Psoas muscle (tissue), 8 donors: ENCODE measurements around the gene ABCA2. TPM values are rescaled to one million over a fixed set of nuclear protein-coding genes. Genes with fewer than 3 reads are reported as not detected.

Source experiments
- ATAC-seq, 4 donors: fragments of 200-7000 bp; cut with Tn5 transposase; one replicate each; pipeline ENCODE4 v1.9.1; 2020; ENCODE audit warnings: moderate library complexity in 3 of 4, mild to moderate bottlenecking in 2 of 4
- DNase-seq, 2 donors: peaks; one replicate each; pipeline ENCODE4 v3.0.0-alpha.2; 2020
- H3K27ac ChIP-seq: fragments of 200-600 bp; one replicate; pipeline ENCODE4 v1.8.0; 2022
- H3K27me3 ChIP-seq, 3 donors: fragments of 200-600 bp in 1 of 3; one replicate each; pipeline versions ENCODE4 v1.6.1 to v1.8.0; 2013 to 2022; ENCODE audit warnings: low read length in 2 of 3, mild to moderate bottlenecking in 2 of 3, moderate library complexity in 1 of 3; ENCODE audit not compliant: insufficient read depth in 3 of 3
- H3K36me3 ChIP-seq, 2 donors: fragments of 200-600 bp in 1 of 2; one replicate each; pipeline versions ENCODE4 v1.6.1 to v1.8.0; 2013 to 2022; ENCODE audit warnings: low read depth in 1 of 2, mild to moderate bottlenecking in 1 of 2, moderate library complexity in 1 of 2; ENCODE audit not compliant: insufficient read depth in 1 of 2
- H3K4me1 ChIP-seq: fragments of 200-600 bp; one replicate; pipeline ENCODE4 v1.8.0; 2022
- H3K4me3 ChIP-seq: fragments of 200-600 bp; one replicate; pipeline ENCODE4 v1.8.0; 2022; ENCODE audit warnings: mild to moderate bottlenecking
- H3K9me3 ChIP-seq: fragments of 200-600 bp; one replicate; pipeline ENCODE4 v1.8.0; 2022
- CTCF ChIP-seq: fragments of 200-600 bp; IDR thresholded peaks from one replicate; pipeline ENCODE4 v1.8.0; 2022; ENCODE audit warnings: antibody characterized with exemption
- WGBS, 3 donors: extraction: QIAGEN DNeasy Blood & Tissue Kit; methylation state at CpG; one replicate each; pipeline versions ENCODE4 v1.1.6 to v1.1.7; 2013; 5-methylcytosine and 5-hydroxymethylcytosine counted together
- intact Hi-C, 2 donors: fragments of 100-400 bp; cut with DNase I; formaldehyde crosslinking; loops; one replicate each; pipeline versions ENCODE4 v1.11.0 to v1.14.2; 2022
- polyA plus RNA-seq, 3 donors: library from polyadenylated mRNA; stranded (reverse); fragments of 200-250 nt; gene quantifications; one replicate each; pipeline ENCODE4 v1.2.3, GENCODE V29; 2013
- total RNA-seq, 4 donors: library from RNA; stranded (reverse); fragmentation: NEBNext Ultra II Directional in 2 of 4; extraction: Animal tissue kit (Norgen Biotek cat#: 25700) in 2 of 4; gene quantifications; one replicate each; pipeline versions ENCODE4 v1.2.1 to v1.2.4, GENCODE V29; 2021 to 2023
- donor health status: healthy with polysubstance abuse.
- donor health status: DM: no; HTN: no; CAD: no; lungs with moderate emphysema.
- donor health status: Bipolar disorder and iron deficiency.
- donor health status: healthy.
- donor health status: DM: yes; HTN: yes; CAD: no.
- donor health status: DM: no; HTN: no; CAD: no.
- donor health status: DM: no; HTN: no; CAD: no.
- donor health status: DM: yes; HTN: yes; CAD: no.

Gene ABCA2
- total and polyA plus RNA-seq, 7 donors, result 6.9 to 23.5 (median 12.2) TPM

- TF ChIP-seq CTCF, result no peak
- intact Hi-C loops, result no loop called here
- Histone ChIP-seq H3K27ac (no peak overlapping the region), H3K27me3 (peaks cover 0 to 42% (median 4%) of the 10 kb centered on the region in 3 donors), H3K4me3 (peak overlapping the region; percentile 13), H3K9me3 (no peaks in the 10 kb centered on the region), H3K4me1 (peaks cover 14% of the 10 kb centered on the region), H3K36me3 (peaks cover 0 to 12% of the 10 kb centered on the region in 2 donors)
- DNase-seq (no peak), ATAC-seq (peak in 1 of 4 donors; percentile 25)
- WGBS, 3 donors, result 70 to 77% (median 76%) methylated on average over 30 to 36 of the region's 36 CpGs
Measured at GRCh38 chr9:137042751-137043727, 15.0 kb upstream of the ABCA2 start.

- ATAC-seq (no peak), DNase-seq (no peak)
- peaks cover 0 to 12% of the 10 kb centered on the region in 2 donors for H3K36me3 ChIP-seq
- intact Hi-C loops, result no loop called here
- peaks cover 0 to 23% (median 0%) of the 10 kb centered on the region in 3 donors for H3K27me3 ChIP-seq
- H3K9me3 ChIP-seq, result no peaks in the 10 kb centered on the region
- 63 to 69% (median 66%) methylated on average over 15 to 16 of the region's 16 CpGs for WGBS, 3 donors
- no peak overlapping the region for H3K27ac ChIP-seq
- no peak overlapping the region for H3K4me3 ChIP-seq
- H3K4me1 ChIP-seq, result peaks cover 10% of the 10 kb centered on the region
- TF ChIP-seq CTCF, result no peak
Measured at GRCh38 chr9:137041124-137041523, 13.1 kb upstream of the ABCA2 start.

GRCh38 chr9:137040568-137040967 lies 12.5 kb upstream of the ABCA2 start:
- Histone ChIP-seq H3K27me3 (peaks cover 0 to 20% (median 0%) of the 10 kb centered on the region in 3 donors), H3K9me3 (no peaks in the 10 kb centered on the region), H3K27ac (no peak overlapping the region), H3K36me3 (peaks cover 0 to 12% of the 10 kb centered on the region in 2 donors), H3K4me3 (no peak overlapping the region), H3K4me1 (peaks cover 8% of the 10 kb centered on the region)
- WGBS, 3 donors, result 85 to 88% (median 85%) methylated on average over 19 to 23 of the region's 23 CpGs
- no peak for DNase-seq
- intact Hi-C loops, result no loop called here
- ATAC-seq, result no peak
- TF ChIP-seq CTCF, result no peak

GRCh38 chr9:137039611-137040366 lies 11.8 kb upstream of the ABCA2 start:
- DNase-seq, result no peak
- WGBS, 3 donors, result 90 to 91% (median 90%) methylated on average over 28 to 32 of the region's 32 CpGs
- H3K36me3 ChIP-seq, result peaks cover 0 to 12% of the 10 kb centered on the region in 2 donors

More at GRCh38 chr9:137039611-137040366, 11.8 kb upstream of the ABCA2 start:
- intact Hi-C loops, result no loop called here
- no peak for TF ChIP-seq CTCF
- Histone ChIP-seq H3K27me3 (peaks cover 0 to 16% (median 0%) of the 10 kb centered on the region in 3 donors), H3K9me3 (no peaks in the 10 kb centered on the region), H3K27ac (no peak overlapping the region), H3K4me3 (no peak overlapping the region), H3K4me1 (peaks cover 5% of the 10 kb centered on the region)
- no peak for ATAC-seq
